HG03175 (cell line): ENCODE measurements around the gene BMI1.
"Not testable (repeated sequence)": the region's sequence is repeated elsewhere in the genome, so short reads cannot be mapped to it uniquely, and the experiment has no call there.

ENCODE experiments used
- ATAC-seq: cut with Tn5 transposase; IDR thresholded peaks from one replicate; pipeline ENCODE4 v1.9.1; 2021; ENCODE audit warnings: mild to moderate bottlenecking, moderate library complexity; ENCODE audit not compliant: unreplicated experiment

Gene BMI1

GRCh38 chr10:22338931-22339330 is 18.0 kb downstream of the BMI1 start:
- no peak for ATAC-seq

GRCh38 chr10:22339761-22340328 is 18.9 kb downstream of the BMI1 start:
- no peak for ATAC-seq

- ATAC-seq, result peak; percentile 43
Observed at GRCh38 chr10:22340329-22341189, 19.7 kb downstream of the BMI1 start.

- no peak for ATAC-seq
Observed at GRCh38 chr10:22341190-22341925, 20.5 kb downstream of the BMI1 start.

GRCh38 chr10:22341926-22342196 is 21.0 kb downstream of the BMI1 start:
- no peak for ATAC-seq

GRCh38 chr10:22342421-22342820 is 21.5 kb downstream of the BMI1 start:
- ATAC-seq, result no peak

GRCh38 chr10:22343731-22344130 is 22.8 kb downstream of the BMI1 start:
- no peak for ATAC-seq

- no peak for ATAC-seq
Observed at GRCh38 chr10:22344249-22344648, 23.4 kb downstream of the BMI1 start.

- ATAC-seq, result no peak
Observed at GRCh38 chr10:22344781-22345300, 23.9 kb downstream of the BMI1 start.

- no peak for ATAC-seq
Observed at GRCh38 chr10:22345301-22346095, 24.6 kb downstream of the BMI1 start, which contains the start of gene SPAG6. SPAG6 (plus strand) TSS chr10:22345496; CDS start chr10:22345612, 116 bp downstream.

GRCh38 chr10:22346096-22346661 is 25.3 kb downstream of the BMI1 start:
- no peak for ATAC-seq

- ATAC-seq, result no peak
Observed at GRCh38 chr10:22349755-22350154, 28.9 kb downstream of the BMI1 start.

- ATAC-seq, result no peak
Observed at GRCh38 chr10:22351131-22351703, 30.3 kb downstream of the BMI1 start.

- ATAC-seq, result no peak
Observed at GRCh38 chr10:22356324-22356873, 35.5 kb downstream of the BMI1 start.

GRCh38 chr10:22357770-22358169 is 36.9 kb downstream of the BMI1 start:
- not testable (repeated sequence) for ATAC-seq

GRCh38 chr10:22363305-22363704 is 42.4 kb downstream of the BMI1 start:
- no peak for ATAC-seq

- no peak for ATAC-seq
Observed at GRCh38 chr10:22364407-22365140, 43.7 kb downstream of the BMI1 start.

GRCh38 chr10:22365233-22365632 is 44.3 kb downstream of the BMI1 start:
- ATAC-seq, result peak; percentile 46
